ENCODE data around the gene OR1K1. TPM values are rescaled to one million over a fixed set of nuclear protein-coding genes. Genes with fewer than 3 reads are reported as not detected.

OR1K1 gene
- total RNA-seq, 1 donor: not detected

DNA sequence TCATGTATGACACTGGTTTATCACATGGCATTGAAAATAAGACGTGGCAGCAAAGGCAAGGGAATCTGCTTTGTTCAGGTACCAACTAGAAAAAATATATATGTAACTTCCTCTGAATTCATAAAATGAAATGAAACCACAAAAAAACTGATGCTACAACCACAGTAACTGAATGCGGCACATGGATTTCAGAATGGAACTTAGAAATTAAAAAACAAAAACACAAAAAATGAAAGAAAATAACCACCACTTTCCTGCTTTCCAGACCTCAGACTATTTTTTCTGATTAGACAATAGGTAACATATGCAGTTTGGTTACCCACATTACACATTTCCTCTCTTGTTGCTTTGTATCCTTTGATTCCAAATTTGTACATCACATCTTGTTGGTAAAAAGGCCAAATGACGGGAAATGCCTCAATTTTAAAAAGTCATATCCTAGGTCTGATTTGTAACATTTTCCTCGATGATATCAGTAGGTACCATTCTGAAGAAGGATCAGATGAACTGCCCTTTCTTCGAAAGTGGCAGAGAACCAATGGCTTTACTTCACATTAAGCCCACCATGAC, 46.5 kb downstream of the OR1K1 start:
- no peak for DNase-seq (ENCODE audit: low read depth)
- no peak overlapping the region for H3K4me3 ChIP-seq (ENCODE audit: low read depth, low read length)
- no peak for TF ChIP-seq CTCF (IDR thresholded peaks at IDR 0.05; ENCODE audit: insufficient read depth, low read length)

DNA sequence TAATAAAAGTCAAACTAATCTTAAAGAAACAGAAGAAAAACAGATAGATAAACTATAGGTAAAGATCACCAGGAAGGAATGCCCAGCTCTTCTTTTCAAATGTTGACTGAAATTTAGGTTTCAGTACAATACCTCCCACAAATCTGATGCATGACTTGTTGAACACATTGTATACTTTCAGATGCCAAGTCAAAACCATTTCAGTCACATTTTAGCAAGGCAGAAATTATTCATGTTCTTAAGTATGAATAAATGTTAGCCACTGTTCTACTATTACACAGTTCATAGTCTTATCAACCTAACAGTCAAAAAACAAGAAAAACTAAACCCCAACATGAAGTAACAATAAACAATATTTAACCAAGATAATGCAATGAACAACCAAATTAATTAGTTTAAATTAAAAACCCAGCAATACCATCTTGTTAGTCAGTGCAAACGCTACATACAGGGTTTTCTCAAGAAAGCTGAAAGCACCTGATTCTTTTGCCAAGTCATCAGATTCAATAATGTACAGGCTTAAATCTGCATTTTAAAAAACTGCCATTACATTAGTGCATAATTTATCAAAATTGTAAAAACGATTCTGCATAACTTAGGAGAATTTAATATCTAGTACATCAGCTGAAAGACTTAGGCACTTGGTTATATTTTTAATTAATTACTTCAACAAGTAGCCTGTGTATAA, 48.5 kb downstream of the OR1K1 start:
- DNase-seq (ENCODE audit: low read depth): no peak
- no peak overlapping the region for H3K4me3 ChIP-seq (ENCODE audit: low read depth, low read length)
- no peak for TF ChIP-seq CTCF (IDR thresholded peaks at IDR 0.05; ENCODE audit: insufficient read depth, low read length)

Other genes with a start within 250 kb of the OR1K1 start
- 1.2 TPM in 1 of 2 replicates, not detected in the other for gene OR1N2, start 247.0 kb upstream of the OR1K1 start, total RNA-seq (ENCODE audit: low replicate concordance)
- 0.08 TPM in 1 of 2 replicates, not detected in the other for gene OR1L8, start 216.7 kb upstream of the OR1K1 start, total RNA-seq (ENCODE audit: low replicate concordance)
- 0.81 TPM in 1 of 2 replicates, not detected in the other for gene OR1Q1, start 185.4 kb upstream of the OR1K1 start, total RNA-seq (ENCODE audit: low replicate concordance)
- gene OR1B1, start 142.5 kb upstream of the OR1K1 start, total RNA-seq (ENCODE audit: low replicate concordance): not detected in 2 replicates
- not detected in 2 replicates for gene OR1L1, start 138.4 kb upstream of the OR1K1 start, total RNA-seq (ENCODE audit: low replicate concordance)
- not detected in 2 replicates for gene OR1L3, start 125.0 kb upstream of the OR1K1 start, total RNA-seq (ENCODE audit: low replicate concordance)
- gene OR1L4, start 76.1 kb upstream of the OR1K1 start, total RNA-seq (ENCODE audit: low replicate concordance): not detected in 2 replicates
- not detected in 2 replicates for gene OR1L6, start 57.8 kb upstream of the OR1K1 start, total RNA-seq (ENCODE audit: low replicate concordance)
- not detected in 2 replicates for gene OR5C1, start 11.2 kb upstream of the OR1K1 start, total RNA-seq (ENCODE audit: low replicate concordance)
- 35.8 and 40.1 TPM in 2 replicates for gene PDCL, start 28.5 kb downstream of the OR1K1 start, total RNA-seq (ENCODE audit: low replicate concordance)
- gene RC3H2, start 105.2 kb downstream of the OR1K1 start, total RNA-seq (ENCODE audit: low replicate concordance): 47.7 and 58.8 TPM in 2 replicates
- 9.1 and 17.7 TPM in 2 replicates for gene ZBTB6, start 113.2 kb downstream of the OR1K1 start, total RNA-seq (ENCODE audit: low replicate concordance)
- 4.7 and 6.1 TPM in 2 replicates for gene ZBTB26, start 131.4 kb downstream of the OR1K1 start, total RNA-seq (ENCODE audit: low replicate concordance)
- gene RABGAP1, start 140.9 kb downstream of the OR1K1 start, total RNA-seq (ENCODE audit: low replicate concordance): 38.7 and 50.3 TPM in 2 replicates
- gene GPR21, start 233.5 kb downstream of the OR1K1 start, total RNA-seq (ENCODE audit: low replicate concordance): 1.9 TPM in 1 of 2 replicates, not detected in the other

All from fibroblast of the aortic adventitia (primary cell).